Nephron (organoid): ENCODE measurements around the gene PLS1.

Experiments
- H3K27ac Mint-ChIP-seq, 3 experiments: 2 replicates each; pipeline ENCODE4 v1.8.0; 2020; ENCODE audit warnings: mixed read lengths in 3 of 3, mild to moderate bottlenecking in 2 of 3, moderate library complexity in 1 of 3
- H3K27me3 Mint-ChIP-seq: 2 replicates; pipeline ENCODE4 v1.8.0; 2021; ENCODE audit warnings: low read depth, mild to moderate bottlenecking, moderate library complexity, mixed read lengths
- H3K36me3 Mint-ChIP-seq: 2 replicates; pipeline ENCODE4 v1.8.0; 2020; ENCODE audit warnings: low read depth, mixed read lengths
- H3K4me1 Mint-ChIP-seq: 2 replicates; pipeline ENCODE4 v1.8.0; 2020; ENCODE audit warnings: mixed read lengths
- H3K4me3 Mint-ChIP-seq, 3 experiments: 2 replicates each; pipeline ENCODE4 v1.8.0; 2020; ENCODE audit warnings: mild to moderate bottlenecking in 3 of 3, mixed read lengths in 3 of 3, moderate library complexity in 2 of 3
- H3K9me3 Mint-ChIP-seq: 2 replicates; pipeline ENCODE4 v1.8.0; 2020; ENCODE audit warnings: mixed read lengths
- CTCF ChIP-seq, 3 experiments: fragments of 200-600 bp; sonication (generic); IDR thresholded peaks; one replicate each; pipeline ENCODE4 v1.5.0; 2021; ENCODE audit warnings: antibody characterized with exemption in 3 of 3; ENCODE audit not compliant: unreplicated experiment in 3 of 3

Gene PLS1

GRCh38 chr3:142604940-142605339 is 8.7 kb downstream of the PLS1 start:
- Mint-ChIP-seq H3K27me3 (peaks cover 5% of the 10 kb centered on the region), H3K4me1 (no peaks in the 10 kb centered on the region), H3K9me3 (no peaks in the 10 kb centered on the region), H3K27ac (no peak overlapping the region), H3K4me3 (no peak overlapping the region), H3K36me3 (no peaks in the 10 kb centered on the region)
- TF ChIP-seq CTCF (IDR thresholded peaks at IDR 0.05; ENCODE audit: unreplicated experiment in 3 of 3), result no peak

GRCh38 chr3:142608631-142609030 is 12.4 kb downstream of the PLS1 start:
- Mint-ChIP-seq H3K36me3 (no peaks in the 10 kb centered on the region), H3K27ac (no peak overlapping the region), H3K4me3 (no peak overlapping the region), H3K27me3 (peaks cover 5% of the 10 kb centered on the region), H3K9me3 (no peaks in the 10 kb centered on the region), H3K4me1 (no peaks in the 10 kb centered on the region)
- TF ChIP-seq CTCF (IDR thresholded peaks at IDR 0.05; ENCODE audit: unreplicated experiment in 3 of 3), result no peak

- Mint-ChIP-seq H3K9me3 (no peaks in the 10 kb centered on the region), H3K4me3 (no peak overlapping the region), H3K27me3 (peaks cover 5% of the 10 kb centered on the region), H3K4me1 (no peaks in the 10 kb centered on the region), H3K36me3 (no peaks in the 10 kb centered on the region), H3K27ac (no peak overlapping the region)
- TF ChIP-seq CTCF (IDR thresholded peaks at IDR 0.05; ENCODE audit: unreplicated experiment in 3 of 3), result no peak
Measured at GRCh38 chr3:142609136-142609535, 12.9 kb downstream of the PLS1 start.

- Mint-ChIP-seq H3K4me1 (no peaks in the 10 kb centered on the region), H3K27ac (no peak overlapping the region), H3K27me3 (no peaks in the 10 kb centered on the region), H3K9me3 (no peaks in the 10 kb centered on the region), H3K36me3 (no peaks in the 10 kb centered on the region), H3K4me3 (no peak overlapping the region)
- TF ChIP-seq CTCF (IDR thresholded peaks at IDR 0.05; ENCODE audit: unreplicated experiment in 3 of 3), result no peak
Measured at GRCh38 chr3:142611206-142611605, 15.0 kb downstream of the PLS1 start.

- Mint-ChIP-seq H3K27me3 (no peaks in the 10 kb centered on the region), H3K27ac (no peak overlapping the region), H3K9me3 (no peaks in the 10 kb centered on the region), H3K4me1 (no peaks in the 10 kb centered on the region), H3K4me3 (no peak overlapping the region), H3K36me3 (no peaks in the 10 kb centered on the region)
- TF ChIP-seq CTCF (IDR thresholded peaks at IDR 0.05; ENCODE audit: unreplicated experiment in 3 of 3), result no peak
Measured at GRCh38 chr3:142613491-142613890, 17.3 kb downstream of the PLS1 start.

- Mint-ChIP-seq H3K4me3 (no peak overlapping the region), H3K27me3 (no peaks in the 10 kb centered on the region), H3K9me3 (no peaks in the 10 kb centered on the region), H3K4me1 (no peaks in the 10 kb centered on the region), H3K36me3 (no peaks in the 10 kb centered on the region), H3K27ac (no peak overlapping the region)
- no peak for TF ChIP-seq CTCF (IDR thresholded peaks at IDR 0.05; ENCODE audit: unreplicated experiment in 3 of 3)
Measured at GRCh38 chr3:142614059-142614626, 17.9 kb downstream of the PLS1 start.
